Left forelimb (tissue), 1 donor: ENCODE data around the gene C11orf21.
"Not testable (repeated sequence)": the region's sequence is repeated elsewhere in the genome, so short reads cannot be mapped to it uniquely, and the experiment has no call there.

Experiments used
- DNase-seq: peaks from one replicate; pipeline ENCODE4 v3.0.0-alpha.2; 2018; ENCODE audit warnings: low spot score

The C11orf21 gene

GRCh38 chr11:2301631-2302305 lies at the start of gene C11orf21, which contains the start of gene TSPAN32:
C11orf21 (minus strand) TSS chr11:2301918; CDS start chr11:2301808, 110 bp downstream.
TSPAN32 (plus strand) TSS chr11:2302013; CDS start chr11:2302150, 137 bp downstream.
- peak; percentile 67 for DNase-seq

GRCh38 chr11:2348986-2349385 lies 47.3 kb upstream of the C11orf21 start:
- DNase-seq, result no peak

- no peak for DNase-seq
Measured at GRCh38 chr11:2347308-2347830, 45.7 kb upstream of the C11orf21 start.

- no peak for DNase-seq
Measured at GRCh38 chr11:2346586-2347307, 45.0 kb upstream of the C11orf21 start.

GRCh38 chr11:2346014-2346413 lies 44.3 kb upstream of the C11orf21 start:
- no peak for DNase-seq

- DNase-seq, result no peak
Measured at GRCh38 chr11:2345050-2345449, 43.3 kb upstream of the C11orf21 start.

GRCh38 chr11:2343502-2343901 lies 41.8 kb upstream of the C11orf21 start:
- DNase-seq, result no peak

GRCh38 chr11:2342981-2343380 lies 41.3 kb upstream of the C11orf21 start:
- no peak for DNase-seq

GRCh38 chr11:2342557-2342956 lies 40.8 kb upstream of the C11orf21 start:
- DNase-seq, result no peak

- DNase-seq, result not testable (repeated sequence)
Measured at GRCh38 chr11:2338760-2339159, 37.0 kb upstream of the C11orf21 start.

- DNase-seq, result not testable (repeated sequence)
Measured at GRCh38 chr11:2335286-2335685, 33.6 kb upstream of the C11orf21 start.

GRCh38 chr11:2333486-2334205 lies 31.9 kb upstream of the C11orf21 start:
- not testable (repeated sequence) for DNase-seq

GRCh38 chr11:2332569-2332968 lies 30.9 kb upstream of the C11orf21 start:
- not testable (repeated sequence) for DNase-seq

GRCh38 chr11:2331404-2331803 lies 29.7 kb upstream of the C11orf21 start:
- DNase-seq, result peak; percentile 12

GRCh38 chr11:2330696-2331095 lies 29.0 kb upstream of the C11orf21 start:
- DNase-seq, result peak; percentile 36

GRCh38 chr11:2329551-2329950 lies 27.8 kb upstream of the C11orf21 start:
- DNase-seq, result no peak

- DNase-seq, result peak; percentile 49
Measured at GRCh38 chr11:2328656-2329354, 27.1 kb upstream of the C11orf21 start.

- peak; percentile 25 for DNase-seq
Measured at GRCh38 chr11:2328021-2328420, 26.3 kb upstream of the C11orf21 start.

GRCh38 chr11:2327032-2327431 lies 25.3 kb upstream of the C11orf21 start:
- no peak for DNase-seq

- peak; percentile 20 for DNase-seq
Measured at GRCh38 chr11:2325719-2326118, 24.0 kb upstream of the C11orf21 start.

GRCh38 chr11:2325123-2325522 lies 23.4 kb upstream of the C11orf21 start:
- DNase-seq, result peak; percentile 40

- DNase-seq, result peak; percentile 26
Measured at GRCh38 chr11:2321311-2321683, 19.6 kb upstream of the C11orf21 start.
